ENCODE data around the gene CAPN11.
"Not testable (repeated sequence)": the region's sequence is repeated elsewhere in the genome, so short reads cannot be mapped to it uniquely, and the experiment has no call there.

Gene CAPN11

DNA sequence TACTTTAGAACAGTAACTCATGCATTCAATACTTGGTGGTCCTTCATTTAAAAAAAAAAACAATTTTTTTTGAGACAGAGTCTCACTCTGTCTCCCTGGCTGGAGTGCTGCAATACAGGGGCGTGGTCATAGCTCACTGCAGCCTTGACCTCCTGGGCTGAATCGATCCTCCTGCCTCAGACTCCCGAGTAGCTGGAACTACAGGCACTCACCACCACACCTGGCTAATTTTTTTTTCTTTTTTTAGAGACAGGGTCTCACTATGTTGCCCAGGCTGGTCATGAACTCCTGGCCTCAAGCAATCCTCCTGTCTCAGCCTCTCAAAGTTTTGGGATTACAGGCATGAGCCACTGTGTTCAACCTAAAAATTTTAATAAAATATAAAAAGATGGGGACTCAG is 14.1 kb upstream of the CAPN11 start:
- not testable (repeated sequence) for H3K18ac ChIP-seq (ENCODE audit: low read length); H4K12ac ChIP-seq (ENCODE audit: low read depth, low read length); H3K4ac ChIP-seq (ENCODE audit: low read depth, low read length); H2BK5ac ChIP-seq (ENCODE audit: low read depth, low read length, poor library complexity); H3K4me3 ChIP-seq (ENCODE audit: low read depth, low read length); H3K9ac ChIP-seq (ENCODE audit: low read length); H2BK120ac ChIP-seq (ENCODE audit: insufficient read depth, low read length, poor library complexity); H2AK5ac ChIP-seq (ENCODE audit: low read length); H3K4me1 ChIP-seq (ENCODE audit: control insufficient read depth in 1 of 2, insufficient read depth in 2 of 2, low read length in 2 of 2); H3K27me3 ChIP-seq (ENCODE audit: insufficient read depth, low read length); H3K4me2 ChIP-seq (ENCODE audit: low read length); DNase-seq; H3K14ac ChIP-seq (ENCODE audit: low read length); H3K9me3 ChIP-seq (ENCODE audit: insufficient read depth, low read depth, low read length); H3K27ac ChIP-seq (ENCODE audit: low read depth, low read length); H4K8ac ChIP-seq (ENCODE audit: low read depth, low read length); H2AFZ ChIP-seq (ENCODE audit: insufficient read depth, low read length, poor library complexity); H4K91ac ChIP-seq (ENCODE audit: low read depth, low read length); H3K23ac ChIP-seq (ENCODE audit: low read length); H3K79me2 ChIP-seq (ENCODE audit: control insufficient read depth, insufficient read depth, low read length, poor library complexity); H3K79me1 ChIP-seq (ENCODE audit: low read length); H2BK12ac ChIP-seq (ENCODE audit: low read length)
- H3K36me3 ChIP-seq (ENCODE audit: control insufficient read depth in 1 of 2, insufficient read depth in 2 of 2, low read length in 2 of 2) = peaks cover 38 to 60% of the 10 kb centered on the region in 2 experiments
- no CpG with 5 or more reads among the region's 3 CpGs for WGBS (ENCODE audit: extremely low coverage, insufficient coverage, insufficient read length)

DNA sequence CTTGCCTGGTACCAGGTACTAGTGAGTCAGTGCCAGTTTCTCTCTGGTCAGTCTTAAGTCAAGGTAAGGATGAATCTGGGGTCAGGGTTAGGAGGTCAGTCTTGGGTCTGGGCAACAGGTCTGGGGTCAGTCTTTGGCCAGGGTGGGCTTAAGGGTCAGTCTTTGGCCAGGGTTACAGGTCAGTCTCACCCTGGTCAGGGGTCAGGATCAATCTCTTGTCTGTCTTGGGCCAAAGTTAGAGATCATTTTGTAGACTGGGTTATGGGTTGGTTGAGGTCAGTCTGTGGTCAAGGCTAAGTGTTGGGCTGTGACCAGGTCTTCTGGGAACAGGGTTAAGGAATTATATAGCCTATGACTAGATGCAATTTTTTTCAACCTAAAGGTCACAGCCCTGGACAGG is 12.8 kb upstream of the CAPN11 start:
- no peak overlapping the region for H3K9ac ChIP-seq (ENCODE audit: low read length)
- no peak overlapping the region for H3K4ac ChIP-seq (ENCODE audit: low read depth, low read length)
- peaks cover 33 to 54% of the 10 kb centered on the region in 2 experiments for H3K36me3 ChIP-seq (ENCODE audit: control insufficient read depth in 1 of 2, insufficient read depth in 2 of 2, low read length in 2 of 2)
- H2AK5ac ChIP-seq (ENCODE audit: low read length) = no peak overlapping the region
- no peaks in the 10 kb centered on the region for H3K79me2 ChIP-seq (ENCODE audit: control insufficient read depth, insufficient read depth, low read length, poor library complexity)
- H2BK5ac ChIP-seq (ENCODE audit: low read depth, low read length, poor library complexity) = no peak overlapping the region
- no peaks in the 10 kb centered on the region for H3K9me3 ChIP-seq (ENCODE audit: insufficient read depth, low read depth, low read length)
- no peak overlapping the region for H4K91ac ChIP-seq (ENCODE audit: low read depth, low read length)
- DNase-seq = no peak
- no peaks in the 10 kb centered on the region for H3K4me1 ChIP-seq (ENCODE audit: control insufficient read depth in 1 of 2, insufficient read depth in 2 of 2, low read length in 2 of 2)
- no peak overlapping the region for H3K4me3 ChIP-seq (ENCODE audit: low read depth, low read length)
- H4K8ac ChIP-seq (ENCODE audit: low read depth, low read length) = no peak overlapping the region
- no peak overlapping the region for H3K23ac ChIP-seq (ENCODE audit: low read length)
- H3K27me3 ChIP-seq (ENCODE audit: insufficient read depth, low read length) = no peaks in the 10 kb centered on the region
- H2AFZ ChIP-seq (ENCODE audit: insufficient read depth, low read length, poor library complexity) = no peak overlapping the region
- H2BK120ac ChIP-seq (ENCODE audit: insufficient read depth, low read length, poor library complexity) = no peak overlapping the region
- H3K4me2 ChIP-seq (ENCODE audit: low read length) = no peak overlapping the region
- no peak overlapping the region for H3K14ac ChIP-seq (ENCODE audit: low read length)
- no peak overlapping the region for H3K27ac ChIP-seq (ENCODE audit: low read depth, low read length)
- H4K12ac ChIP-seq (ENCODE audit: low read depth, low read length) = no peak overlapping the region
- no peaks in the 10 kb centered on the region for H3K79me1 ChIP-seq (ENCODE audit: low read length)
- no peak overlapping the region for H3K18ac ChIP-seq (ENCODE audit: low read length)
- H2BK12ac ChIP-seq (ENCODE audit: low read length) = no peak overlapping the region

DNA sequence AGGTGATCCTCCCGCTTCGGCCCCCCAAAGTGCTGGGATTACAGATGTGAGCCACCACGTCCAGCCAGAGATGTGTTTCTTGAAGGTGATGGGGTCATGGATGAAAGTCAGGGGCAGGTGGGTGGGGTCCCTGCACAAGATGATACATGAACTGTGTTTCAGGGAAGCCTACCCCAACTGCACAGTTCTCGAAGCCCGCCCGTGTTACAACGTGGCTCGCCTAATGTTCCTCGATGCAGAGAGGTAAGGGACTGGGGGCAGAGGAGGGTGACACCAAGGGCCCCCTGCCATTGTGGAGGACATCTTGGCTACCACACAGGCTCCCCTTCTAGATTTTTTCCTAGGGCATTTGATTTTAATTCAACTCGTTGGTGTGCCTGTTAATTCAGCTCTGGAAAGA is 11.9 kb upstream of the CAPN11 start:
- Histone ChIP-seq H2BK12ac (ENCODE audit: low read length) (no peak overlapping the region), H2AFZ (ENCODE audit: insufficient read depth, low read length, poor library complexity) (no peak overlapping the region), H3K9ac (ENCODE audit: low read length) (no peak overlapping the region), H3K4me3 (ENCODE audit: low read depth, low read length) (no peak overlapping the region), H3K4me2 (ENCODE audit: low read length) (no peak overlapping the region), H3K4ac (ENCODE audit: low read depth, low read length) (no peak overlapping the region), H3K36me3 (ENCODE audit: control insufficient read depth in 1 of 2, insufficient read depth in 2 of 2, low read length in 2 of 2) (peaks cover 29 to 46% of the 10 kb centered on the region in 2 experiments), H3K23ac (ENCODE audit: low read length) (no peak overlapping the region), H4K12ac (ENCODE audit: low read depth, low read length) (no peak overlapping the region), H3K27ac (ENCODE audit: low read depth, low read length) (no peak overlapping the region), H4K8ac (ENCODE audit: low read depth, low read length) (no peak overlapping the region), H3K27me3 (ENCODE audit: insufficient read depth, low read length) (no peaks in the 10 kb centered on the region), H3K4me1 (ENCODE audit: control insufficient read depth in 1 of 2, insufficient read depth in 2 of 2, low read length in 2 of 2) (peaks cover 0 to 3% of the 10 kb centered on the region in 2 experiments), H2AK5ac (ENCODE audit: low read length) (no peak overlapping the region), H4K91ac (ENCODE audit: low read depth, low read length) (no peak overlapping the region), H3K79me2 (ENCODE audit: control insufficient read depth, insufficient read depth, low read length, poor library complexity) (no peaks in the 10 kb centered on the region), H3K9me3 (ENCODE audit: insufficient read depth, low read depth, low read length) (no peaks in the 10 kb centered on the region), H3K14ac (ENCODE audit: low read length) (no peak overlapping the region), H3K79me1 (ENCODE audit: low read length) (no peaks in the 10 kb centered on the region), H3K18ac (ENCODE audit: low read length) (no peak overlapping the region), H2BK5ac (ENCODE audit: low read depth, low read length, poor library complexity) (no peak overlapping the region), H2BK120ac (ENCODE audit: insufficient read depth, low read length, poor library complexity) (no peak overlapping the region)
- DNase-seq = no peak
- no CpG with 5 or more reads among the region's 10 CpGs for WGBS (ENCODE audit: extremely low coverage, insufficient coverage, insufficient read length)

DNA sequence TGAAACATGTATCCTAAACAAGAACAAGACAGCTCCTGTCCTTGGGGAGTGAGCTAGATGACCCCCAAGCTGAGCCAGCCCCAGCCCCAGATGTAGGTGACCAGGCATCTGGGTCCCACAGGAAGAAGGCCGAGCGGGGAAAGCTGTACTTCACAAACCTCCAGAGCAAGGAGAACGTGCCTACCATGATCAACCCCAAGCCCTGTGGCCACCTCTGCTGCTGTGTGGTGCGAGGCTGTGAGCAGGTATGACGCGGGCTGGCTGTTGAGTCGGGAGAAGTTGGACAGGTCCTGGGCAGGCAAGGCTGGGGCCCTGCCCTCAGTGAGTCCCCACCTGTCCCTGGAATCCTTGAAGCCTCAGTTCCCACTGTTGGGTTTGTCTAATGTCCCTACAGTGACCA is 11.4 kb upstream of the CAPN11 start:
- no peak overlapping the region for H3K9ac ChIP-seq (ENCODE audit: low read length)
- peaks cover 30 to 47% of the 10 kb centered on the region in 2 experiments for H3K36me3 ChIP-seq (ENCODE audit: control insufficient read depth in 1 of 2, insufficient read depth in 2 of 2, low read length in 2 of 2)
- no peak overlapping the region for H2BK12ac ChIP-seq (ENCODE audit: low read length)
- no peak overlapping the region for H3K4ac ChIP-seq (ENCODE audit: low read depth, low read length)
- no peak overlapping the region for H2BK120ac ChIP-seq (ENCODE audit: insufficient read depth, low read length, poor library complexity)
- H3K18ac ChIP-seq (ENCODE audit: low read length) = no peak overlapping the region
- no peak overlapping the region for H4K8ac ChIP-seq (ENCODE audit: low read depth, low read length)
- H2AFZ ChIP-seq (ENCODE audit: insufficient read depth, low read length, poor library complexity) = no peak overlapping the region
- no CpG with 5 or more reads among the region's 7 CpGs for WGBS (ENCODE audit: extremely low coverage, insufficient coverage, insufficient read length)
- no peak overlapping the region for H4K91ac ChIP-seq (ENCODE audit: low read depth, low read length)
- H4K12ac ChIP-seq (ENCODE audit: low read depth, low read length) = no peak overlapping the region
- no peak overlapping the region for H3K27ac ChIP-seq (ENCODE audit: low read depth, low read length)
- DNase-seq = no peak
- no peaks in the 10 kb centered on the region for H3K27me3 ChIP-seq (ENCODE audit: insufficient read depth, low read length)
- H3K4me3 ChIP-seq (ENCODE audit: low read depth, low read length) = no peak overlapping the region
- no peaks in the 10 kb centered on the region for H3K9me3 ChIP-seq (ENCODE audit: insufficient read depth, low read depth, low read length)
- H3K4me1 ChIP-seq (ENCODE audit: control insufficient read depth in 1 of 2, insufficient read depth in 2 of 2, low read length in 2 of 2) = peaks cover 0 to 4% of the 10 kb centered on the region in 2 experiments
- H3K23ac ChIP-seq (ENCODE audit: low read length) = no peak overlapping the region
- no peaks in the 10 kb centered on the region for H3K79me2 ChIP-seq (ENCODE audit: control insufficient read depth, insufficient read depth, low read length, poor library complexity)
- H2BK5ac ChIP-seq (ENCODE audit: low read depth, low read length, poor library complexity) = no peak overlapping the region
- H3K79me1 ChIP-seq (ENCODE audit: low read length) = no peaks in the 10 kb centered on the region
- H3K14ac ChIP-seq (ENCODE audit: low read length) = no peak overlapping the region
- H3K4me2 ChIP-seq (ENCODE audit: low read length) = no peak overlapping the region
- no peak overlapping the region for H2AK5ac ChIP-seq (ENCODE audit: low read length)
